Measurements from ENCODE around the gene POC1B. TPM values are rescaled to one million over a fixed set of nuclear protein-coding genes. Genes with fewer than 3 reads are reported as not detected.

Gene POC1B
- total and polyA plus RNA-seq, 5 donors from 2014 or later: 22.1 to 38.0 (median 33.0) TPM

DNA sequence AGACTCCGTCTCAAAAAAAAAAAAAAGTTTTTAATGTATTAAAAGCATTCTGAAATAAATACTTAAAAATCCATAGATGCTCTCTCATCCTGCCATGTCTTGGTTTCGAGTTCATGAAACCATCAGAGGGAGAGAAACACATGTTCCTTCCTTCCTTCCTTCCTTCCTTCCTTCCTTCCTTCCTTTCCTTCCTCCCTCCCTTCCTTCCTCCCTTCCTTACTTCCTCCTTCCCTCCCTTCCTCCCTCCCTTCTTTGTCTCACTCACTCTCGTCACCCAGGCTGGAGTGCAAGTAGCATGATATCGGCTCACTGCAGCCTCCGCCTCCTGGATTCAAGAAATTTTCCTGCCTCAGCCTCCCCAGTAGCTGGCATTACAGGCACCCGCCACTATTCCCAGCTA, 113.2 kb downstream of the POC1B start:
- ATAC-seq (ENCODE audit: low read depth in 2 of 2): no peak
- no peaks in the 10 kb centered on the region for H3K9me3 ChIP-seq (ENCODE audit: control insufficient read depth in 2 of 2, low read length in 2 of 2)
- no peak for DNase-seq
- H3K4me1 ChIP-seq (ENCODE audit: control insufficient read depth, insufficient read depth, low read length, poor library complexity, severe bottlenecking): no peaks in the 10 kb centered on the region
- H3K36me3 Mint-ChIP-seq: peaks cover 6% of the 10 kb centered on the region
- no peak overlapping the region for H3K4me3 ChIP-seq (ENCODE audit: low read depth, low read length)
- H3K36me3 ChIP-seq (ENCODE audit: control insufficient read depth, insufficient read depth, low read length): no peaks in the 10 kb centered on the region
- H3K9me3 Mint-ChIP-seq: peaks cover 0 to 3% (median 0%) of the 10 kb centered on the region in 7 donors
- H3K4me3 Mint-ChIP-seq: no peak overlapping the region
- no peaks in the 10 kb centered on the region for H3K27me3 ChIP-seq (ENCODE audit: control insufficient read depth, insufficient read depth, low read length)
- peaks cover 0 to 7% (median under 1%) of the 10 kb centered on the region in 4 donors for H3K4me1 Mint-ChIP-seq
- H3K27ac ChIP-seq (ENCODE audit: insufficient read depth, low read length, poor library complexity, severe bottlenecking): no peak overlapping the region
- H3K27me3 Mint-ChIP-seq: no peaks in the 10 kb centered on the region
- no peak overlapping the region for H3K27ac Mint-ChIP-seq

GRCh38 chr12:89411846-89412245, 114.0 kb downstream of the POC1B start:
- Mint-ChIP-seq H3K4me3 (no peak overlapping the region), H3K36me3 (peaks cover 6% of the 10 kb centered on the region), H3K27me3 (no peaks in the 10 kb centered on the region), H3K9me3 (peaks cover 0 to 3% (median 0%) of the 10 kb centered on the region in 7 donors), H3K27ac (no peak overlapping the region), H3K4me1 (peaks cover 0 to 7% (median under 1%) of the 10 kb centered on the region in 4 donors)
- H3K4me3 ChIP-seq (ENCODE audit: low read depth, low read length): no peak overlapping the region
- no peak for DNase-seq
- no peaks in the 10 kb centered on the region for H3K9me3 ChIP-seq (ENCODE audit: control insufficient read depth in 2 of 2, low read length in 2 of 2)
- no peak overlapping the region for H3K27ac ChIP-seq (ENCODE audit: insufficient read depth, low read length, poor library complexity, severe bottlenecking)
- H3K36me3 ChIP-seq (ENCODE audit: control insufficient read depth, insufficient read depth, low read length): no peaks in the 10 kb centered on the region
- H3K4me1 ChIP-seq (ENCODE audit: control insufficient read depth, insufficient read depth, low read length, poor library complexity, severe bottlenecking): no peaks in the 10 kb centered on the region
- ATAC-seq (ENCODE audit: low read depth in 2 of 2): no peak
- no peaks in the 10 kb centered on the region for H3K27me3 ChIP-seq (ENCODE audit: control insufficient read depth, insufficient read depth, low read length)

DNA sequence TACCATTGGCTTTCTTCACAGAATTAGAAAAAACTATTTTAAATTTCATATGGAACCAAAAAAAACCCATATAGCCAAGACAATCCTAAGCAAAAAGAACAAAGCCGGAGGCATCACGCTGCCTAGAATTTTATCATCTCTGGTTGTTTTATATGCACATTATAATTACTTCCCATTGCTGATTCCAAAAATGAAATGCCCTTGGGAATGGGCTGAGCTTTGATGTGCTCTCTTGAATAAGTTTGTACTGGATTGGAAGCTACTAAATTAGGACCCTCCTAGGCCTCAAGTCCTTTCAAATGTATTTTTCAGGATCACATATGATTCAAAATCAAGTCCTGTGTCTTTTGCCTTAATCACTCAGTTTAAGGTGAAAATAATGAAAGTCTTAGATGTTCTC, 114.6 kb downstream of the POC1B start:
- no peaks in the 10 kb centered on the region for H3K27me3 Mint-ChIP-seq
- Histone ChIP-seq H3K4me1 (ENCODE audit: control insufficient read depth, insufficient read depth, low read length, poor library complexity, severe bottlenecking) (no peaks in the 10 kb centered on the region), H3K27me3 (ENCODE audit: control insufficient read depth, insufficient read depth, low read length) (no peaks in the 10 kb centered on the region), H3K27ac (ENCODE audit: insufficient read depth, low read length, poor library complexity, severe bottlenecking) (no peak overlapping the region), H3K36me3 (ENCODE audit: control insufficient read depth, insufficient read depth, low read length) (no peaks in the 10 kb centered on the region), H3K9me3 (ENCODE audit: control insufficient read depth in 2 of 2, low read length in 2 of 2) (no peaks in the 10 kb centered on the region), H3K4me3 (ENCODE audit: low read depth, low read length) (no peak overlapping the region)
- H3K27ac Mint-ChIP-seq: no peak overlapping the region
- peaks cover 0 to 3% (median 0%) of the 10 kb centered on the region in 7 donors for H3K9me3 Mint-ChIP-seq
- ATAC-seq (ENCODE audit: low read depth in 2 of 2): no peak
- H3K4me1 Mint-ChIP-seq: peaks cover 0 to 4% (median under 1%) of the 10 kb centered on the region in 4 donors
- peaks cover 3% of the 10 kb centered on the region for H3K36me3 Mint-ChIP-seq
- no peak for DNase-seq
- no peak overlapping the region for H3K4me3 Mint-ChIP-seq

DNA sequence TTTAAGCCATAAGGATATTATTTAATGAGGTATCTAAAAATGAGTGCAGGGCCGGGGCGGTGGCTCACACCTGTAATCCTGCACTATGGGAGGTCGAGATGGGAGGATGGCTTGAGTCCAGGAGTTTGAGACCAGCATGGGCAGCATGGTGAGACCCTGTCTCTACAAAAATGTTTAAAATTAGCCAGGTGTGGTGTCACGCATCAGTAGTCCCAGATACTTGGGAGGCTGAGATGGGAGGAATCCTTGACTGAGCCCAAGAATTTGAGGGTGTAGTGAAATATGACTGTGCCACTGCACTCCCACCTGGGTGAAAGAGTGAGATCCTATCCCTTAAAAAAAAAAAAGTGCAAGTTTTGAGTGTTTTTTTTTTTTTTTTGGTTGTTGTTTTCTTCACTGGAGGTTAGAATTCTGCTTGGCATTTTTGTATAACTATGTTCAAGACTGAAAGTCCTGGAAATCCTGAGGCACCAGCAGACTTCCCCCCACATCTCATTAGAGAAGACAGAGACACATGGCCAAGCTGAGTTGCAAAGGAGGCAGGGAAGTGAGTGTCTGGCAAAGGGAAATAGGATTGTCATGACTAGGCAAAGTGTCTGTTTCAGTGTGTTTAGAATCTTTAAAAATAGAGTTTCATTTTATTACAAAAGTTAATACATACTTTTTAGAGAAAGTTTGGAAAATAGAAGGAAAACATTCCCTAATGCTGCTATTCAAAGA, 120.1 kb downstream of the POC1B start:
- ATAC-seq (ENCODE audit: low read depth in 2 of 2): no peak
- H3K9me3 ChIP-seq (ENCODE audit: control insufficient read depth in 2 of 2, low read length in 2 of 2): no peaks in the 10 kb centered on the region
- no peak overlapping the region for H3K27ac ChIP-seq (ENCODE audit: insufficient read depth, low read length, poor library complexity, severe bottlenecking)
- Mint-ChIP-seq H3K4me3 (no peak overlapping the region), H3K4me1 (peaks cover 0 to 16% (median under 1%) of the 10 kb centered on the region in 4 donors), H3K36me3 (peaks cover 5% of the 10 kb centered on the region), H3K27ac (no peak overlapping the region), H3K9me3 (peaks cover 0 to 7% (median 1%) of the 10 kb centered on the region in 7 donors), H3K27me3 (no peaks in the 10 kb centered on the region)
- H3K4me1 ChIP-seq (ENCODE audit: control insufficient read depth, insufficient read depth, low read length, poor library complexity, severe bottlenecking): no peaks in the 10 kb centered on the region
- DNase-seq: no peak
- no peak overlapping the region for H3K4me3 ChIP-seq (ENCODE audit: low read depth, low read length)
- H3K36me3 ChIP-seq (ENCODE audit: control insufficient read depth, insufficient read depth, low read length): no peaks in the 10 kb centered on the region
- H3K27me3 ChIP-seq (ENCODE audit: control insufficient read depth, insufficient read depth, low read length): no peaks in the 10 kb centered on the region

- no peaks in the 10 kb centered on the region for H3K27me3 Mint-ChIP-seq
- Histone ChIP-seq H3K4me3 (ENCODE audit: low read depth, low read length) (no peak overlapping the region), H3K27me3 (ENCODE audit: control insufficient read depth, insufficient read depth, low read length) (no peaks in the 10 kb centered on the region), H3K27ac (ENCODE audit: insufficient read depth, low read length, poor library complexity, severe bottlenecking) (no peak overlapping the region), H3K36me3 (ENCODE audit: control insufficient read depth, insufficient read depth, low read length) (no peaks in the 10 kb centered on the region), H3K9me3 (ENCODE audit: control insufficient read depth in 2 of 2, low read length in 2 of 2) (no peaks in the 10 kb centered on the region), H3K4me1 (ENCODE audit: control insufficient read depth, insufficient read depth, low read length, poor library complexity, severe bottlenecking) (peaks cover 23% of the 10 kb centered on the region)
- peaks cover 14 to 37% (median 25%) of the 10 kb centered on the region in 4 donors for H3K4me1 Mint-ChIP-seq
- no peak for DNase-seq
- peak overlapping the region in 1 of 3 donors; percentile 75 for H3K27ac Mint-ChIP-seq
- peaks cover 0 to 7% (median 0%) of the 10 kb centered on the region in 7 donors for H3K9me3 Mint-ChIP-seq
- ATAC-seq (ENCODE audit: low read depth in 2 of 2): no peak
- H3K4me3 Mint-ChIP-seq: no peak overlapping the region
- peaks cover 15% of the 10 kb centered on the region for H3K36me3 Mint-ChIP-seq
Measured at GRCh38 chr12:89401433-89402058, 124.3 kb downstream of the POC1B start.

DNA sequence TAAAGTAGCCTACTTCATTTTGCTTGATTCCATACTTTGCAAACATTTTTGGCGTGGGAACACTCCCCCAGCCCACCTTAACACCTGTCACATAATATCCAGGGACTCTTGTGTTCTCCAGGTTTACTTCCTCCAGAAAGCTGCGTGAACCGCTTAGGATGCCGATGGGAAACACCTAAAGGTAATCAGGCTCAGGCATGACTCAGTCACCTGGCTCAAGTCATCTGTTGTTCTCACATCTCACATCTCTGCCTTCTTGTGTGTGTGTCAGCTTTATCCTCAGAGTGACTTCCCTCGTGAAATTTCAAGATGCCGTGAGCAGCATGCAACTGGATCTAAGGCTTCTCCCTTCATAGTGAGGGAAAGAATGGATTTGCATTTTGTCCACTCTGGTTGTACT, 125.4 kb downstream of the POC1B start:
- DNase-seq (no peak), ATAC-seq (ENCODE audit: low read depth in 2 of 2) (no peak)
- Mint-ChIP-seq H3K27ac (peak overlapping the region; percentile 21 to 86 (median 52)), H3K4me3 (peak overlapping the region in 2 of 4 donors; percentile 2 to 52), H3K27me3 (no peaks in the 10 kb centered on the region), H3K9me3 (peaks cover 0 to 7% (median 0%) of the 10 kb centered on the region in 7 donors), H3K4me1 (peaks cover 14 to 43% (median 27%) of the 10 kb centered on the region in 4 donors), H3K36me3 (peaks cover 15% of the 10 kb centered on the region)
- no peaks in the 10 kb centered on the region for H3K9me3 ChIP-seq (ENCODE audit: control insufficient read depth in 2 of 2, low read length in 2 of 2)
- H3K27ac ChIP-seq (ENCODE audit: insufficient read depth, low read length, poor library complexity, severe bottlenecking): no peak overlapping the region
- no peak overlapping the region for H3K4me3 ChIP-seq (ENCODE audit: low read depth, low read length)
- H3K4me1 ChIP-seq (ENCODE audit: control insufficient read depth, insufficient read depth, low read length, poor library complexity, severe bottlenecking): peaks cover 23% of the 10 kb centered on the region
- H3K27me3 ChIP-seq (ENCODE audit: control insufficient read depth, insufficient read depth, low read length): no peaks in the 10 kb centered on the region
- no peaks in the 10 kb centered on the region for H3K36me3 ChIP-seq (ENCODE audit: control insufficient read depth, insufficient read depth, low read length)

GRCh38 chr12:89395712-89396111, 130.1 kb downstream of the POC1B start:
- H3K27ac Mint-ChIP-seq: peak overlapping the region; percentile 67 to 91 (median 80)
- no peaks in the 10 kb centered on the region for H3K27me3 Mint-ChIP-seq
- peaks cover 9 to 55% (median 34%) of the 10 kb centered on the region in 4 donors for H3K4me1 Mint-ChIP-seq
- DNase-seq: no peak
- peak overlapping the region in 1 of 4 donors; percentile 1 for H3K4me3 Mint-ChIP-seq
- Histone ChIP-seq H3K9me3 (ENCODE audit: control insufficient read depth in 2 of 2, low read length in 2 of 2) (no peaks in the 10 kb centered on the region), H3K36me3 (ENCODE audit: control insufficient read depth, insufficient read depth, low read length) (no peaks in the 10 kb centered on the region), H3K27ac (ENCODE audit: insufficient read depth, low read length, poor library complexity, severe bottlenecking) (no peak overlapping the region), H3K4me1 (ENCODE audit: control insufficient read depth, insufficient read depth, low read length, poor library complexity, severe bottlenecking) (peaks cover 23% of the 10 kb centered on the region), H3K27me3 (ENCODE audit: control insufficient read depth, insufficient read depth, low read length) (no peaks in the 10 kb centered on the region), H3K4me3 (ENCODE audit: low read depth, low read length) (no peak overlapping the region)
- ATAC-seq (ENCODE audit: low read depth in 2 of 2): no peak
- peaks cover 10% of the 10 kb centered on the region for H3K36me3 Mint-ChIP-seq
- H3K9me3 Mint-ChIP-seq: peaks cover 0 to under 1% (median 0%) of the 10 kb centered on the region in 7 donors

Measured in CD4-positive, CD25-positive, alpha-beta regulatory T cell (primary cell).